GM06990 (cell line): Measurements from ENCODE around the gene NUDCD3.

Source experiments
- DNase-seq: peaks from one replicate; pipeline ENCODE4 v3.0.0-alpha.2; 2011; ENCODE audit not compliant: insufficient read length; ENCODE audit errors: extremely low read depth
- H3K27me3 ChIP-seq: replicated peaks from 2 replicates; pipeline ENCODE4 v1.6.0; 2011; ENCODE audit warnings: low read length; ENCODE audit not compliant: control insufficient read depth, insufficient read depth
- H3K36me3 ChIP-seq: 2 replicates; pipeline ENCODE4 v1.5.1; 2011; ENCODE audit warnings: low read length; ENCODE audit not compliant: control insufficient read depth, insufficient read depth
- H3K4me3 ChIP-seq: replicated peaks from 2 replicates; pipeline ENCODE4 v1.5.1; 2011; ENCODE audit warnings: low read depth, mild to moderate bottlenecking, control low read depth, low read length
- TF ChIP-seq, protein P1 (sequence below): IDR thresholded peaks from 2 replicates; pipeline ENCODE4 v1.5.1; 2011; ENCODE audit warnings: low read length, control low read depth, mild to moderate bottlenecking, inconsistent platforms; ENCODE audit not compliant: insufficient read depth, poor library complexity, severe bottlenecking

Gene NUDCD3

DNA sequence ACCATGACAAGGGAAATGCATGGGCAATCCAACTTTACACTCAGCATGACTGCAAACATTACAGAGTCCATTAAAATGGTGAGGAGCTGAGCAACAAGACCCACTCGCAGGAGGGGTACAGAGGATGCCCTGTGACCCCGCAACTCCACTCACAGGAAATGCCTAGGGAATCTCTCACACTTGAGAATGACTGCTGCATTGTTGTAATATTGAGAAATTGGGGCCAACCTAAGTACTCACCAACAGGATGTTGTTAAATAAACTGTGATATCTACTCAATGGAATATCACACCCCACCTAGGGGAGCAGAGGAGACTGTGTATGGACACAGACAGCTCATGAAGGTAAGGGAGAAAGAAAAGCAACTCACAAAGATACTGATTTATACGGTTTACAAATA, 111.7 kb downstream of the NUDCD3 start:
- H3K27me3 ChIP-seq = no peaks in the 10 kb centered on the region
- H3K4me3 ChIP-seq = no peak overlapping the region
- no peak for DNase-seq
- H3K36me3 ChIP-seq = peaks cover 3% of the 10 kb centered on the region
- TF ChIP-seq, protein P1, sequence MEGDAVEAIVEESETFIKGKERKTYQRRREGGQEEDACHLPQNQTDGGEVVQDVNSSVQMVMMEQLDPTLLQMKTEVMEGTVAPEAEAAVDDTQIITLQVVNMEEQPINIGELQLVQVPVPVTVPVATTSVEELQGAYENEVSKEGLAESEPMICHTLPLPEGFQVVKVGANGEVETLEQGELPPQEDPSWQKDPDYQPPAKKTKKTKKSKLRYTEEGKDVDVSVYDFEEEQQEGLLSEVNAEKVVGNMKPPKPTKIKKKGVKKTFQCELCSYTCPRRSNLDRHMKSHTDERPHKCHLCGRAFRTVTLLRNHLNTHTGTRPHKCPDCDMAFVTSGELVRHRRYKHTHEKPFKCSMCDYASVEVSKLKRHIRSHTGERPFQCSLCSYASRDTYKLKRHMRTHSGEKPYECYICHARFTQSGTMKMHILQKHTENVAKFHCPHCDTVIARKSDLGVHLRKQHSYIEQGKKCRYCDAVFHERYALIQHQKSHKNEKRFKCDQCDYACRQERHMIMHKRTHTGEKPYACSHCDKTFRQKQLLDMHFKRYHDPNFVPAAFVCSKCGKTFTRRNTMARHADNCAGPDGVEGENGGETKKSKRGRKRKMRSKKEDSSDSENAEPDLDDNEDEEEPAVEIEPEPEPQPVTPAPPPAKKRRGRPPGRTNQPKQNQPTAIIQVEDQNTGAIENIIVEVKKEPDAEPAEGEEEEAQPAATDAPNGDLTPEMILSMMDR = no peak

DNA sequence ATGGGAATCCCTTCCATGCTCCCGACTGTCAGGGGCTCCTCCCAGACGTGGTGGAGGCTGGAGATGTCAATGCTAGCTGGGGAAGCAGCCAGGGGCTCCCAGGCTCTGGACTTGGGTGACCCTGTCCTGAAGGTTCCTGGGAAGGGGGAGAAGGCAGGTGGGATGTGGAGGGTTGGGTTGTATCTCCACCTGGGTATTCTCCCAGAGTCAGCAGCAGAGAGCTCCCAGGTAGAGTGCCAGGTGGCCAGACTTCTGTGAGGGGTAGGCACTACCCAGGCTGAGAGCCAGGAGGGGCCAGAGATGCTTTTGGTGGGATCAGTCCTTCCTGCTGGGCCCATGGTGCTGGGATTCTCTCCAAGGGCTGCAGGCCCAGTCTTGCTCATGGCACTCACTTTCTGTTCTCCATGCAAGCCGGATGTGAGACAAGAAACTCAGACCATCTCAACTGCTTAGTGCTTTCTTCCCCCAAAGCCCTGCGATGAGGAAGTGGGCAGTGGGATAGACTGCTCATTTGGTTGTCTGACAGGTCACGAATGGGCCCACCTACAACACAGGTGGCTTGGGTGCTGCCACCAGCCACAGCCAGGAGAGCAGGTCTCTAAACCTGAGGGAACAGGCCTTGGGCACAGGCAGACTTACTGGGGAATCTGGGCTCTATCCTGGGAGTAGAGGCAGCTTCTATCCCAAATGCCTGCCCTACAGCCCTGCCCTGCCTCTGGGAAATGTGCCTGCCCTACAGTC, 112.6 kb downstream of the NUDCD3 start:
- TF ChIP-seq, protein P1 = no peak
- Histone ChIP-seq H3K27me3 (no peaks in the 10 kb centered on the region), H3K4me3 (no peak overlapping the region), H3K36me3 (peaks cover 1% of the 10 kb centered on the region)
- DNase-seq = peak; percentile 52

DNA sequence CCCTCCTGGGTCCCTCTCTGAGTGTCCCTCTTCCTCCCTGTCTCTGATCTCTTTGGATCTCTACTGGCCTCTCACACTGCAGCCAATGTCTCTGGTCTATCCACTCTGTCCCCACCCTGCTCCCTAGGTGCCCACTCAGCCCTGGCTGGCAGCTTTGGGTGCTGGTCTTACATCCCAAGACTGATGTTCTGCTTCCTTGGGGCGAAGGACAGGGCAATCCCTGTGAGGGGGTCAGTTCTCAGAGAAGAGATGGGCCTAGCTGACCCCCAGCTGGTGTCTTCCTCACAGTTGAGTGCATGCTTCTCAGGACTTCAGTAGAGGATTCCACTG, 113.4 kb downstream of the NUDCD3 start:
- Histone ChIP-seq H3K36me3 (peaks cover 1% of the 10 kb centered on the region), H3K27me3 (no peaks in the 10 kb centered on the region), H3K4me3 (no peak overlapping the region)
- TF ChIP-seq, protein P1 = no peak
- no peak for DNase-seq

DNA sequence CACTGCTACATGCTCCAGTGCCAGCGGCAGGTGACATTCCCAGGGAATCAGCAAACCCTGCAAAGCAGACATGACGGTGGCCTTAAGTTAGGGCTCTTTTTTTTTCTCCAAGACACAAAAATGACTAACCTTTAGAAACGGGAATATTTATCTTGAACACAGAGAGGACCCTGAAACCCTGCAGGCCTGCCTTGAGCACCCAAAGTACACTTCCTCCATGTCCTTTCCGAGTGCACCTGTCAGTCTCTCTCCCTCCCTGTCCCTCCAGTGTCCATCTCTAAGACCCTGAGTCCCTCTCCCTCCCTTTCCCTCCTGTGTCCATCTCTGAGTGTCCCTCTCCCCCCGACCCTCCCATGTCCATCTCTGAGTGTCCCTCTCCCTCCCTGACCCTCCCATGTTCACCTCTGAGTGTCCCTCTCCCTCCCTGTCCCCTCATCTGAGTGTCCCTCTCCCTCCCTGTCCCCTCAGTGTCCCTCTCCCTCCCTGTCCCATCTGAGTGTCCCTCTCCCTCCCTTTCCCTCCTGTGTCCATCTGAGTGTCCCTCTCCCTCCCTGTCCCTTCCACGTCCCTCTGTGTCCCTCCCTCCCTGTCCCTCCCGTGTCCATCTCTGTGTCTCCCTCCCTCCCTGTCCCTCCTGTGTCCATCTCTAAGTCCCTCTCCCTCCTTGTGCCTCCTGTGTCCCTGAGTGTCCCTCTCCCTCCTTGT, 113.9 kb downstream of the NUDCD3 start:
- TF ChIP-seq, protein P1 = no peak

GRCh38 chr7:44375926-44376342, 114.5 kb downstream of the NUDCD3 start:
- Histone ChIP-seq H3K27me3 (no peaks in the 10 kb centered on the region), H3K4me3 (no peak overlapping the region), H3K36me3 (no peaks in the 10 kb centered on the region; the same call in 1 of the 2 replicates)
- TF ChIP-seq, protein P1 = no peak
- DNase-seq = no peak

More for the DNA sequence above, 113.9 kb downstream of the NUDCD3 start:
- Histone ChIP-seq H3K4me3 (no peak overlapping the region), H3K27me3 (no peaks in the 10 kb centered on the region), H3K36me3 (peaks cover 1% of the 10 kb centered on the region)
- DNase-seq = no peak
